Measurements from ENCODE around the gene AQP12B.

Gene AQP12B

DNA sequence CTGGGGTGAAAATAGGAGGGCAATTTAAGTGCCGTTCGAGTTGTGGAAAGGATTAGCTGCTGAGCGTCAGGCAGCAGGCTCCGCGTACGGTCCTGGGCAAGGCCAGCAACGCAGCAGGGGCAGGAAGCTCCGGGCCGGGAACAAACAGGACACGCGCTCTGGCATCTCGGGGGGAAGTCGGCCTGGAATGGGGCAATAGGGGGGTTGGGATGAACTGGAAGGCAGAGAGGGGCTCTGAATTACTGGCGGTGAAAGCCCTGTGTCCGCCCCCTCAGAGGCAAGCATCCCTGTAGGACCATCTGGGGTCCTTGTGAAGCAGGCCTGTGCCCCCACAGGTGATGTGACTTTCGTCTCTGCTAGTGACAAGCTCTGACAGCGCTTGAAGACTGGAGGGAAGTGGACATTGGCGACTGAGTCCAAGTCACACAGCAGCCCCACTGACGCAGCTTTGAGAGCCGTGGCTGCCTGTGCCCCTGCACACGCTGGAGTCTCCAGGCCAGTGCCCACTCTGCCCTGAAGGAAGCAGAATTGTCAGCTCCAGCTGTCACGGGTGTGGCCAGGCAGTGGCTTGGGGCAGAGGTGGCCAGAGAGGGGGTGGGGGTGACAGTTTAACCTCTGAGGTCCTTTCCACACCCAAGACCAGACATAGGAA lies 35.1 kb downstream of the AQP12B start:
- ATAC-seq: no peak

DNA sequence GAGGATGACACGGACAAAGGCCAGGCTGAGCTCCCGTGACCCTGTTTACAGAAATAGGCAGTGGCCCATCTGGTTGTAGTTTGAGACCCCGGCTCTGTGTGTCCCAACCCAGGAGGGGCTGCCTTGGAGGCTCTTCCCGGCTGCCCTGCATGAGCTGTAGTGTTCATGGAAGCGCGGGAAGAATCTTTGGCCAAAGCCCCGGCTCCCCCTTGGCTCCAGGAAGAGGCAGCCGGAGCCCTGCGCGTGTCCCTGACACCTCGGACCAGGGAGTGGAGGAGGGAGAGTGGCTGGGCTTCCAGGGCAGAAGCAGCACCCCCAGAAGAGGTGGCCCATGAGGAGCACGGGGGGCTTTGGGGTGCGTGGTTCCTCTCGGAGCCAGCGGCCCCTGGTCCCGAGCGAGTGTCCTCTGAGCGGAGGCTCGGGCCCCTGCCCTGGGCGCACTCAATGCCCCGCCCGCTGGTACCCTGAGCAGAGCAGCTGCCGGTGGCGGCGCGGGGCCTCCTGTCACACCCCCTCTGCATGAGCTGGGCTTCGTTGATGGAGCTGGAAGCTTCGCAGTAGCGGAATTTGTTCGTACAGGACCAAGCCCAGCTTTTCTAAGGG lies 35.7 kb downstream of the AQP12B start:
- no peak for ATAC-seq

DNA sequence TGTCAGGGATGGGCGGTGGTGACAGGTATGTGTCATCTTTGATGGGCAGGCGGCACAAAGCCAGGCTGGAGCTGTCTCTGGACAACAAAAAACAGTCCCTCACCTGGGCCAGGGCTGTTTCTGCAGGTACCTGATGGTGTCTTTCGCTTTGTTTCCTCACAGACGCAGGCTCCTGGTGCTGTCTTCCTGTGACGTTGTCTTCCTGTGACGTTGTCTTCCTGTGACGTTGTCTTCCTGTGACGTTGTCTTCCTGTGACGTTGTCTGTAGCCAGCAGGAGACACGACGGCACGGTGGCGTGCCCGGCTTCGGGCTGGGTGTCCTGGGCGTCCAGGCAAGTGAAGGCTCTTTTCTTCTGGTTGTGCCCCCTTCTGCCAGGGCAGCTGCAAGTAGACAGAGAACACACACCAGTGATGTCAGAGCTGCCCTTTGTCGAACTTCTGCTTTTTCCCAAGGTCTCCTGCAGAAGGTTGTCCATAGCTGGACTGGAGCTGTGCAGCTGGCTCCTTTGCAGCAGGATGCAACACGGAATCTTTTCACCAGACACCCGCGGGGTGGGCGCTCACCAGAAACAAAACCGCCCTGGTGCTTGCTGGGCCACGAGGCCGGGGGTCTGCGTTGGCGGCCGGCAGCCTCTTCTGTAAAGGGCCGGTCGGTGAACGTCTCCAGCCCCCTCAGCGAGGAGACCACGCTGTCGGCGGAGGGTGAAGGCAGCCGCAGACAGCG lies 36.3 kb downstream of the AQP12B start:
- no peak for ATAC-seq

DNA sequence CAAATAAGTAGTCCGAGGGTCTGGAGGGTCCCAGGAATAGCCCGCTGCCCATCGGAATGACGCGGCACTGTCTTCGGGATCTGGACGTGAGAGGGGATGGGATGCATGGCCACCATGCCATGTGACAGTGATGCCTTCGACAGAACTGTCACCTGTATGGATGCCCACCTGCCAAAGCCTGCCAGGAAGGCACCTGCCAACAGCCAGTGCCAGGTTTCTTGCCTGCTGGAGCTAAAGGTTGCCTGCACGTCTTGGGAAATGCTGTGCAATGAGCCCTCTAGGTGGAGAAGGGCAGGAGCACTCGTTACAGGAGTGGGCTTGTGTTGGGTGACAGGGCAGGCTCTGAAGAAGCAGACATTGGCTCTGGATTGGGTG lies 36.9 kb downstream of the AQP12B start:
- ATAC-seq: no peak

DNA sequence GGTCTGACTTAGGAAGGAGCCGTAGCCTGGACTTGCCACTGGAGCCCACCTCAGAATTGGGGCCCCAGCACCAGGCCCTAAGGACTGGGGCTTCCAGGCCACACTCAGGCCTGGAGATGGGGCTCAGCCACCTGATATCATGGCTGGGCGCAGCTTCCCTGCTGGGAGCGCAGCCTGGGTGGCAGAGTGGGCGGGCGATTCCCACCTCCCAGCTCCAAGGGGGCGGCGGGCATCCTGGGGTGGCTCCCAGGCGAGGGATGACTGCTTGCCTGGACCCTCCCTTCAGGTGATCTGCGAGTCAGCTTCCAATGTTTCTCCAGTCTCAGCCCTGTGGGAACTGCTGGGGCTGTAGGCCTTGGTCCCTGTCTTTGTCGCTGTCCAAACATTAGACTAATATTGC lies 37.3 kb downstream of the AQP12B start:
- ATAC-seq: no peak

DNA sequence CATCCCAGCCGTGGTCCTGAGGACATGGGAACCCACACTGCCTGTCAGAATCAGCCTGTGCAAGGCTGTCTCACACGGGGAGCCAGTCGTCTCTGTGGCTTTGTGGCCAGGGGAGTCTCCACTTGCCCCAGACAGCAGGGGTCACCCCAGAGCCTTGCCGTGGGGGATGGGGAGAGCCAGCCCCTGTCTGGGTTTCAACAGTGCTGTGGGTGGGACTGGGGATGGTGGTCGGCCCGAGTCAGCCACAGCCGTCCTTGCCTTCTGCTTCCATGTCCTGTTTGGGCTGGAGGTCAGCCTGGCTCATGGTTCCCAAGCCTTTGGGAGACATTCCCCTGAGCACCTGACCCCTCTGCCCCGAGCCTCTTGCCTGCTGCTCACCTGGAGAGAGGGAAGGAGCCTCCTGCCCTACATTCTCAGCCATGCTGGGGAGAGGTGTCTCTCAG lies 37.8 kb downstream of the AQP12B start:
- ATAC-seq: no peak

DNA sequence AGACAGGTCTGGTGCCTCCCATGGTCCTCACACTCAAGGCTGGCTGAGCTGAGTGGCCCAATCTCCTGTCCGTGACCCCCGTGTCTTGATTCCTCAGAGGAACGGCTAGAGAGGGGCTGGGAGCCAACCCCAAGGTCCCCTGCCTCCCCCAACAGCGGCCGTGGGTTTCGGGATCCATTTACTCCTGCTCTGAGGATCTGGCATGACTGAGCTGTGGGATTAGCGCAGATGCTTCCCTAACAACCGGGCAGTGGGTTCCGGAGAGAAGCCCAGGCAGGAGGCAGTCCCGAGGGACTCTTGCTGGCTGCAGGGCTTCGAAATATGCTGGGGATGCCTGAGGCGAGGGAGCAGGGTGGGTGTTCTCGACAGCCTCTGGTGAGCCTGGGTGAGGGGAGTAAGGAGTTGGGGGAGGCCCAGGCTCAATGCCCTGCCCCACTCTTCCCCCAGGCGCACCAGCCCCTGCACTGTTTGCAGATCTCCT lies 38.5 kb downstream of the AQP12B start:
- ATAC-seq: no peak

DNA sequence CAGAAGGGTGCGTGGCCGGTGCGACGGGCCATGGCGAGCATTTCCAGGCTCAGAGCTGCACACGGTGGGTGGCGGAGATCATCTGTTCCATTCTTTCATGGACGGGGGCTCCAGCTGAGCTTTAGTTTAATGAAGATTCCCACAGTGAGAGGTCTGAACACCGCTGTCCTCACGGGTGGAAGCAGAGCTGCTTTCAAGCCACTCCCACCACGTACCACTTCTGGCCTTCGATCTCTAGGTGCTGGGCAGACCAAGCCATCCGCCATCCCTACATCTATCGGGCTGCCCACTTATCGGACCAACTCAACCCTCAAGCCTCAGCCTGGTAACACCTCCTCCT lies 38.9 kb downstream of the AQP12B start:
- ATAC-seq: no peak

DNA sequence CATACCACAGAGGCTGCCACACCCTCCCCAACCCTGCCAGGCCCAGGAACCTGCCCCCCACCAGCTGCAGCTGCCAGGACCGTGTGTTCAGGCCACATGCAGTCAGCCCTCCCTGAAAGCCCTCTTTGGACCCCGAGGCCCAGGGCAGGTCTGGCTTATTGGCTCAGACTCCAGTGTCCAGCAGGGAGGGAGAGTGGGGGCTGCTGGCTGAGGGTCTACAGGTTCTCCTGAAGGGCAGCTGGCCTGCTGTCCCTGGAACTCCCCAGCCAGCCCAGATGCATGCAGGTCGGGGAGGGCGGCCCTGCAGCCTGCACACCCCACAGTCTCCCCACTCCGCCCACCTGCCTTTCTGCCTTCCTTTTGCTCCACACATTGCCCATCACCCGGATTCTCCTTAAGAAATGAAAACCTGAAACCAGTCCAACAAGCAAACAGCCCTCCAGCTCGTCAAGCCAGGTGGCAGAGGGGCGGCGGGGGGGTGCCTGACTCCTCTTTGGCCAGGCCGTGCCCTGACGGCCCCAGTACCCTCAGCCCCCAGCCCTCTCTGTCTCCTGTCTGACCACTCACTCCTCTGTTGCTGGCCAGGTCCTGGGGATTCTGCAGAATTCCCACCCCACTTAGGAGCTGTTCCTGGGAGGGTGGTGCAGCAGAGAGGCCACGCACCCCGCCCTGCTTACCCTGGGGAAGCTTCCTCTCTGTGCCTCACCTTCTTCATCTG lies 39.4 kb downstream of the AQP12B start:
- no peak for ATAC-seq

DNA sequence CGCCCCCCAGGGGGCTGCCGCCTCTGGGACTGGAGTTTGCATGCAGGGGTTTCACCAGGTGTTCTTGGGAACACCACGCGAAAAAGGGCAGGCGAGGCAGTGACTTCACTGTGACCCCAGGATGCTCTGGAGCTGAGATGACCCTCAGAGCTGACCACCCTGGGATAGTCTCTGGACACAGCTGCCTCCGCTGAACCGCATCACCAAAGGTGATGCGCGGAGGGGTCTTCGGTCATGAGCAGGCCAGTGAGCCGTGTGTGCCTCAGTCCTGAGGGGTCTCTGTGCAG lies 39.9 kb downstream of the AQP12B start:
- no peak for ATAC-seq

DNA sequence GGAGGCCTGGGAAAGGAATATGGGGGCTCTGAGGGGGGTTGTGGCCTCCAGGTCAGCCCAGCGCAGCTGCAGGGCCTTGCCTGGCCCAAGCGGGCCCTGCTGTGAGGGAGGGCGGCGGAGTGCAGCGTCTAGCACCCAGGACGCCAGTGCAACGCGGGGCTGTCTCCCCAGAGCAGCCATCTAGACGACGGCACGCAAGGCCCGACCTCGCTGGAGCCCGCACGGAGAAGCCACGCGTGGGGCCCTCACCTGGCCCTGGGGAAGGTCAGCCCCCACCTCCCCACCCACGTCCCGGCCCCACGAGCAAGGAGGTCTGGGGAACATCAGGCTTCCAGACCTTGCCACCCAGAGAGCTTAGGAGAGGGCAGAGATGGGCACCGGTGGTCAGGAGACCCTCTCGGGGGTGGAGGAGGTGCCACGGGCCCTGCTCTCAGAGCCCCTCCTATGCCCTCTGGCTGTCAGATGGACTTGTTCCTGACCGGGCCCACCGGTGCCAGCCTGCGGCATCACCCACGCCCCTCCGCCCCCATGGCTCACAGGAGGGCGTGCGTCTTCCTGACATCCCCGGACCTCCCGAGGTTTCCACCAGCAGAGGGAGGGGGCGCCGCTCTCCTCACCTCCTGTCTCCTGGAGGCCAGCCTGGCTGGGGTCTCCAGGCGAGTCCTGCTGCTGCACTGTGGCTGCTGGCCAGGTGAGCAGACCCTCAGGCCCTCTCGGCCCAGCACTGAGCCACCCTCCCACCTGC lies 40.5 kb downstream of the AQP12B start:
- ATAC-seq: no peak

DNA sequence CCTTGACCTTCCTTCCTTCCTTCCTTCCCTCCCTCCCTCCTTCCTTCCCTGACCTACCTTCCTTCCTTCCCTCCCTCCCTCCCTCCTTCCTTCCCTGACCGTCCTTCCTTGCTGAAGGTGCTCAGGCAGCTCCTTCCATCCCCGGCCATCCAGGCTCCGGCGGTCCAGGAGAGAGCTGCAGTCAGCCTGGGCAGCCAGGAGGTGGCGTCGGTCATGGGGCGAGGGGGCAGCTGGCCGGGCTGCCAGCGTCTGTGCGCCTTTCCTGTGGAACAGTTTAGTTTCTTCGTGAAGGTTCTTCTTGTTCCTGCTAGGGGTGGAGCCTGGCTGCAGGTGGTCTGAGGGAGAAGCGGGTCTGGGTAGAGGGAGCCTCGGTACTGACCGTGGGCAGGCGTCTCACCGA lies 41.7 kb downstream of the AQP12B start:
- ATAC-seq: no peak

DNA sequence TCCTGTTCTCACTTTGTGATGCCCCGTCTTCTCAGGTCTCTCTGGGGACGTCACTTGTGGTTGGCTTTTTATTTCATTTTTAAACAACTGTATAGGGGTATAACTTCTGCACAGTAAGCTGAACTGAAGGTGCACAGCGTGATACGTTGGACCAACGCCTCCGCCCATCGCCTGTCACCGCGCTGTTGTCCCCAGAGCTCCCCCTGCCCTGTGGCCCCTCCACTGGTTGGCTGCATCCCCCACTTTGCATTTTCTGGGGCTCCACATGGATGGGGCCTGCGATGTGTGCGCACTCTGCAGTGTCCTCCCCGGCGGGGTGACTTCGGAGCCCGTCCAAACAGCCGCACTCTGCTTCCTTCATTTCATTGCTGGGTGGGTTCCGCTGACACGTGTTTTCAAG lies 43.1 kb downstream of the AQP12B start:
- no peak for ATAC-seq

DNA sequence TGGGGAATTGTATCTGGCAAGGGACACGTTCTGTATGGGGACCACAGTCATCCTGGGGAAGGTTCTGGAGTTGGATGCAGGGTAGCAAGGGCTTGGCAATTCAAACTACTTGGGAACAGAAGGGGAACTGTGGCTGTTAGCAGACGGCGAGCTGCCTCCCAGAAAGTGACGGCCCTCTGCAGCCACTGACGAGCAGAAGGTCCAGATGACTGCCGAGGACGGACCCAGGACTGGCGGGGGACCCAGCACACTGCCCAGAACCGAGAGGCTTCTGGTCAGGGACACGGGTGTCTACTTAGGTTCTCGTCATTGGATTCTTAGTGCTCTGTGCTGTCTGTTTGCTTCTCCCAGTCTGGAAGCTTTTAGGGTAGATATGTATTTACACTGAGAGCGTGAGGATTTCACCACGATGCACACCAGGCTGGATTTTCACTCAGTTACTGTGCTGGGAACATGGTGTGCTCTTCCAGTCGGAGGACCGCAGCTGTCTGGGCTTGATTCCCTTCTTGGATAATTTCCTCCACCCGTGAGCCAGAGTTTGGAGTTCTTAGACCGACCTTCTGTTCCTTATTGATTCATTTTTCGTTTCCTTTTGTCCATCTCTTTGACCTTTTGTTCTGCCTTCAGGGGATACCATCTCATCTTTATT lies 44.0 kb downstream of the AQP12B start:
- ATAC-seq: no peak

DNA sequence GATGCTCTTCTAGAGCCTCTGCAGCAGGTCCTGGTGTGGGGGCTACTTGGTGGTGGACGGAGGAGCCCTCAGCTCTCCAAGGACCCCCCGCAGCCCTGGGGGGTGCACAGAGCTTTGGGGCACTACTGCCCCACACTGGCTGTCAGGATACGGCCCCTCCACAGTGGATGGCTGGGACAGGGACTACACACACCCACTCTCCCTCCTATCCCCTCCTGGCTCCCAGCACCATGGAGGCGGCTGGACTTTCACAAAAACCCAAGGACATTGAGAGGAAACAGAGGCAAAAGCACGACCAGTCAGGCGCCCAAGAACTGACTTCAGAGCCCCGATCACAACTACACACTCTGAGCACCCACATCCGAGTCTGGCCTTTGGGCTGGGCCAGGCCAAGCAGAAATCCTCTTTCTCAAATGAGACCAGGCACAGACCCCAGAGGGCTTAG lies 44.8 kb downstream of the AQP12B start:
- ATAC-seq: no peak

DNA sequence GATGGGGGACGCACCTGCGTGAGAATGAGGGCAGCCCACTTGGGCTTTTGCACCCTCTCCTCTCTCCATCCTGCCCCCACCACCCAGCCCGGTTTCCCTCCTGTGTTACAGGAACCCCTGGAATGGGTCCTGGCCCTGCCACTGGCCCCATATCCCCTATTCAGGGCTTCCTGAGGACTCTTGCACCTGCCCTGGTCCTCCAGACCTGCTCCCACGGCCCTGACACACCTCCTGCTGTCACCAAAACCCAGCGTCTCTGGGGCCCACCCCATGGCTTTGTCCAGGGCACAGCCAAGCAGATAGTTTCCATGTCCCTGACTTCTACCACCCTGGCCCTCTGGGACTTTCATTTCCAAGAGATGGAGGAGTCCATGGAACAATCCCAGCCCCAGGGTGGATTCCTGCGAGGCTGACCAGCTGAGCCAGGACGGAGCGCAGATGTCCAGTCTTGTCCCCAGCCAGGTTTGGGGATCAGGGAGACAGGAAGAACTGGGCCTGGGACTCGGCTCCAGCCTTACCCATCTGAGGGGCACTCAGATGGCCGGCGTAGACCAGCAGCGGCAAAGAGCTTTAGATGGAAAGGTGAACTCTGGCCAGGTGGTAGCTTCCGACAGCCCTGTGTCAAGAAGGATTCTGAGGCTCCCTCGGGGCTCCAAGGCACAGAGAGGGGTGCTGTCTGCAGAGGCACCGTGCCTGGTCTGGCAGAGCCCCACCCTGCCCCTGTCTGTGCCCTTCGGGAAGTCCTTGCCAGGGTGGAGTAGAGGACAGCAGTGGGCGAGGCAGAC lies 45.4 kb downstream of the AQP12B start:
- ATAC-seq: no peak

DNA sequence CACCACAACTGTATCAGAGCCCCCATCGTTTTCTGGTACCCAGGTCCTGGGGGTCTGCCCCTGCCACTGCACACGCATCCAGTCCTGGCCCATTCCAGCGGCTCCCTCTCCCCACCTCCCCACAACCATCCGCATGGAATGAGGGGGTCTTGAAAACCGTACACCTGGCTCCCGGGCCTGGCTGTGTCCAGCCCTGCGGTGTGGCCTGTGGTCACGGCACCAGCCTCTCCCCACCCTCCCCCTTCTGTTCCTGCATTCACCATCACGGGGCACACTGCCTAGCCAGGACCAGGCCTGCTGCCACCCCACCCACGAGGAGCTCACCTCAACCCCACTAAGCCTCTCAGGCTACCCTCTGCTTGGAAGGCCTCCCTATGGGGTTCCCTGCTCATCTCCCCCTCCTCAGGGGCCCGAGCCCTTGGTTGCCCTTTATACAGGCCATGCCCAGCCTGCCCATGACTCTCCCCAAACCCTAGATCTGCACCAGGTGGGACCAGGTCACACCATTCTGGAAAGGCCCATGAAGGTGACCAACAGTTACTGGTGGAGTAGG lies 46.0 kb downstream of the AQP12B start:
- ATAC-seq: no peak

DNA sequence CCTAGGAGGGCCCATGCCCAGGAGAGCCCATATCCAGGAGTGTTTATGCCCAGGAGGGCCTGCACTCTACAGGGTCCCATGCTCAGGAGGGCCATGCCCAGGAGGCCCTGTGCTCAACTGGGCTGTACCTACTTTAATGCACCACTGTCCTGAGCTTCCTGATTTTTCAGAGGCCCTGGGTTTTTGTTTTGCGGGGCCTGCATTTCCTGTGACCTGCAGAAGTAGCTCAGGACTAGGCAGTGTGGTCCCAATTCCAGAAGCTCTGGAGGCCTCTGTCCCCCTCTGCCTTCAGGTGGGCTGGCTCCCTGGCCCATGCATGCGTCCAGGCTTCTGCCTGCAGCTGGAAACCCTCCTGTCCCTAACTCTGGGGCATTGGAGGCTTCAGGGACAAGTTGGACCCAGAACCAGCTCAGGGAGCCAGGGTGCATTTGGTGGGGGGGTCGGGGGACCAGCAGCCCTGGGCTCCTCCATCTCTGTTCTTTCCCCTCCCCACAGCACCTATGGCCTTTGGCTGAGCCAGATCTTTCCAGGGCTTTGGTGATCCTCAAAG lies 46.6 kb downstream of the AQP12B start:
- no peak for ATAC-seq

DNA sequence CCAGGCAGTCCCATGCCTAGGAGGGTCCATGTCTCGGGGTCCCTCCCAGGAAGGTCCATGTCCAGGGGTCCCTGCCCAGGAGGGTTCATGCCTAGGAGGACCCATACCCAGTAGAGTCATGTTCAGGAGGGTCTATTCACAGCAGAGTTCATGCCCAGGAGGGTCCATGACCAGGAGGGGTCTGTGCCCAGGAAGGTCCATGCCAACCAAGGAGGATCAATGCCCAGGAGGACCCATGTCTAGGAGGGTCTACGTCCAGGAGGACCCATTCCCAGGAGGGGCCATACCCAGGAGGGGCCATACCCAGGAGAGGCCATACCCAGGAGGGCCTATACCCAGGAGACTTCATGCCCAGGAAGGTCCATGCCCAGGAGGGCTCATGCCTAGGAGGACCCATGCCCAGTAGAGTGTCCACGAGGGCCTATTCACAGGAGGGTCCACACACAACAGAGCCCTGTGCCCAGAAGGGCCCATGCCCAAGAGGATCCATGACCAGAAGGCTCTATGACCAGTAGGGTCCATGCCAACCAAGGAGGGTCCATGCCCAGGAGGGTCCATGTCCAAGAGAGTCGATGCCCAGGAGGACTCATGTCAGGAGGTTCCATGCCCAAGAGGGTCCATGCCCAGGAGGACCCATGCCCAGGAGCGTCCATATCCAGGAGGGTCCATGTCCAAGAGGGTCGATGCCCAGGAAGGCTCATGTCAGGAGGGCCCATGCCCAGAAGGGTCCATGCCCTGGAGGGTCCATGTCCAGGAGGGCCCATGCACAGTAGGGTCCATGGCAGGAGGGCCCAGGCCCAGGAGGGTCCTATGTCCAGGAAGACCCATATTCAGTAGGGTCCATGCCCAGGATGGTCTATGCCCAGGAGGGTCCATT lies 47.3 kb downstream of the AQP12B start:
- no peak for ATAC-seq

DNA sequence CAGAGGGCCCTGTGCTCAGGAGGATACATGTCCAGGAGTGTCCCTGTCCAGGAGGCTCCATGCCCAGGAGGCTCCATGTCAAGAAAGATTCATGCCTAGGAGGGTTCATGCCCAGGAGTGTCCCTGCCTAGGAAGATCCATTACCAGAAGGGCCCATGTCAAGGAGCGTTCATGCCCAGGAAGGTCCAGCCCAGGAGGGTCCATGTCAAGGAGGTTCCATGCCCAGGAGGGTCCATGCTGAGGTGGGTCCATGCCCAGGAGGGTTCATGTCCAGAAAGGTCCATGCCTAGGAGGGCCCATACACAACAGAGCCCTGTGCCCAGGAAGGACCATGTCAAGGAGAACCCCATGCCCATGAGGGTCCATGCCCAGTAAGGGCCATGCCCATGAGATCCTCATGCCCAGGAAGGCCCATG lies 50.4 kb downstream of the AQP12B start:
- ATAC-seq: no peak
